ENCODE results near the gene CARD10.

DNA sequence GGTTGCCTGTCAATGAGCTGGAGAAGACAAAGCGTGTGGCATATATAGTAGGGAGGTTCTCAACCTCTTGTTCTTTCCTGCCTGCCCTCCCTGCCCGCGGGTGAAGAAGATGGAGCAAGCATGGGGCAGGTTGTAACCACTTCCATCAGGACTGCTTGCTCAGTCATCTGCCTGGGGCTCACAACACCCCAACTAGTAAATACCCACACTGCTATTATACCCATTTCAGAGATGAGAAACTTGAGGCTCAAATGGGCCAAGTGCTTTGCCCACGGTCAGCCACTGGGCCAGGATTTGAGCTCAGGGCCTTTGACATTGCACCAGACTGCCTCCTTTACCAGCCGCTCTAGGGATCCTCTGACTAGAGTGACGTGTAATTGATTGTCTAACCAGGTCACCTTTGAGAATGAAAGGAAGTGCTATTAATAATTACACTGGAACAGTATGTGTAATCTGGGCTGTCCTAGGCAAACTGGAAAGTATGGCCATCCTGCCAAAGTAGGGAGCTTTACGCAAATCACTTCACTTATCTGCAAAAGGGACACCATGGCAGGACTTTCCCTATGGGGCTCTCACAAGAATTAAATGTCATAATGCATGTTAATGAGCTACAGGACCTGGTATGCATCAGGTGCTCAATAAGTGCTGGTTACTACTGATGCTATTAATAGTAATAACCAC, 38.2 kb upstream of the CARD10 start:
- TF ChIP-seq EZH2 (IDR thresholded peaks at IDR 0.05; ENCODE audit: low read length), result no peak
- TF ChIP-seq, protein P1, sequence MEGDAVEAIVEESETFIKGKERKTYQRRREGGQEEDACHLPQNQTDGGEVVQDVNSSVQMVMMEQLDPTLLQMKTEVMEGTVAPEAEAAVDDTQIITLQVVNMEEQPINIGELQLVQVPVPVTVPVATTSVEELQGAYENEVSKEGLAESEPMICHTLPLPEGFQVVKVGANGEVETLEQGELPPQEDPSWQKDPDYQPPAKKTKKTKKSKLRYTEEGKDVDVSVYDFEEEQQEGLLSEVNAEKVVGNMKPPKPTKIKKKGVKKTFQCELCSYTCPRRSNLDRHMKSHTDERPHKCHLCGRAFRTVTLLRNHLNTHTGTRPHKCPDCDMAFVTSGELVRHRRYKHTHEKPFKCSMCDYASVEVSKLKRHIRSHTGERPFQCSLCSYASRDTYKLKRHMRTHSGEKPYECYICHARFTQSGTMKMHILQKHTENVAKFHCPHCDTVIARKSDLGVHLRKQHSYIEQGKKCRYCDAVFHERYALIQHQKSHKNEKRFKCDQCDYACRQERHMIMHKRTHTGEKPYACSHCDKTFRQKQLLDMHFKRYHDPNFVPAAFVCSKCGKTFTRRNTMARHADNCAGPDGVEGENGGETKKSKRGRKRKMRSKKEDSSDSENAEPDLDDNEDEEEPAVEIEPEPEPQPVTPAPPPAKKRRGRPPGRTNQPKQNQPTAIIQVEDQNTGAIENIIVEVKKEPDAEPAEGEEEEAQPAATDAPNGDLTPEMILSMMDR (optimal IDR thresholded peaks at IDR 0.05 in 1 of 3, IDR thresholded peaks at IDR 0.05 in 1 of 3, conservative IDR thresholded peaks at IDR 0.05 in 1 of 3; ENCODE audit: extremely low read depth in 1 of 3, insufficient read depth in 2 of 3, low read length in 3 of 3), result no peak

Data from keratinocyte (primary cell).